Keratinocyte (primary cell): ENCODE results near the gene IKBIP. TPM values are rescaled to one million over a fixed set of nuclear protein-coding genes. Genes with fewer than 3 reads are reported as not detected.
"Not testable (repeated sequence)": the region's sequence is repeated elsewhere in the genome, so short reads cannot be mapped to it uniquely, and the experiment has no call there.

Source experiments
- DNase-seq: peaks from one replicate; pipeline ENCODE4 v3.0.0-alpha.2; 2011; ENCODE audit warnings: low read depth, missing footprints, low spot score
- FAIRE-seq: peaks from 2 replicates; lab custom pipeline; 2011; peaks lifted over from hg19 to GRCh38; lab: Jason Lieb, UNC
- H2AFZ ChIP-seq: 2 replicates; pipeline ENCODE4 v1.6.0; 2012; ENCODE audit warnings: low read length, control low read depth, inconsistent platforms; ENCODE audit not compliant: control insufficient read depth
- H3K27ac ChIP-seq: 2 replicates; pipeline ENCODE4 v1.5.1; 2011; ENCODE audit warnings: low read length; ENCODE audit not compliant: control insufficient read depth, insufficient read depth
- H3K27me3 ChIP-seq: 3 replicates; pipeline ENCODE4 v1.6.0; 2011; ENCODE audit warnings: low read length; ENCODE audit not compliant: control insufficient read depth, insufficient read depth; ENCODE audit errors: extremely low read depth
- H3K36me3 ChIP-seq, 2 experiments: 2 replicates in 1 of 2; 3 replicates in 1 of 2; pipeline ENCODE4 v1.5.1; 2011; ENCODE audit warnings: low read length in 2 of 2, mild to moderate bottlenecking in 1 of 2; ENCODE audit not compliant: control insufficient read depth in 2 of 2, insufficient read depth in 2 of 2; ENCODE audit errors: extremely low read depth in 1 of 2
- H3K4me1 ChIP-seq: 3 replicates; pipeline ENCODE4 v1.5.1; 2011; ENCODE audit warnings: low read length; ENCODE audit not compliant: control insufficient read depth, insufficient read depth; ENCODE audit errors: extremely low read depth
- H3K4me2 ChIP-seq: 3 replicates; pipeline ENCODE4 v1.6.0; 2011; ENCODE audit warnings: low read depth, low read length; ENCODE audit not compliant: control insufficient read depth, insufficient read depth; ENCODE audit errors: extremely low read depth
- H3K4me3 ChIP-seq, 3 experiments: fragments of 200-600 bp in 1 of 3; sonication (generic) in 1 of 3; 2 replicates in 2 of 3; 3 replicates in 1 of 3; pipeline ENCODE4 v1.5.1; 2011 to 2016; ENCODE audit warnings: low read length in 3 of 3, mild to moderate bottlenecking in 3 of 3, control low read depth in 2 of 3, inconsistent platforms in 1 of 3, low read depth in 1 of 3, mixed read lengths in 1 of 3, mixed run types in 1 of 3, moderate library complexity in 1 of 3; ENCODE audit not compliant: control insufficient read depth in 2 of 3, insufficient read depth in 2 of 3; ENCODE audit errors: extremely low read depth in 1 of 3
- H3K79me2 ChIP-seq: 2 replicates; pipeline ENCODE4 v1.6.0; 2012; ENCODE audit warnings: low read length; ENCODE audit not compliant: control insufficient read depth, insufficient read depth
- H3K9ac ChIP-seq: 3 replicates; pipeline ENCODE4 v1.6.0; 2011; ENCODE audit warnings: low read length; ENCODE audit not compliant: control insufficient read depth, insufficient read depth; ENCODE audit errors: extremely low read depth
- H3K9me1 ChIP-seq: 3 replicates; pipeline ENCODE4 v1.6.0; 2011; ENCODE audit warnings: low read length; ENCODE audit not compliant: control insufficient read depth, insufficient read depth; ENCODE audit errors: extremely low read depth
- H3K9me3 ChIP-seq: 2 replicates; pipeline ENCODE4 v1.5.1; 2012; ENCODE audit warnings: low read depth, low read length; ENCODE audit not compliant: control insufficient read depth
- H4K20me1 ChIP-seq: 3 replicates; pipeline ENCODE4 v1.6.0; 2011; ENCODE audit warnings: low read length; ENCODE audit not compliant: control insufficient read depth, insufficient read depth; ENCODE audit errors: extremely low read depth
- CTCF ChIP-seq, 3 experiments: IDR thresholded peaks in 1 of 3; conservative IDR thresholded peaks in 1 of 3; optimal IDR thresholded peaks in 1 of 3; 2 replicates in 2 of 3; 3 replicates in 1 of 3; pipeline versions ENCODE3 to v1.5.1; 2011; ENCODE audit warnings: low read length in 3 of 3, mild to moderate bottlenecking in 3 of 3, moderate library complexity in 2 of 3, control low read depth in 1 of 3, inconsistent platforms in 1 of 3; ENCODE audit not compliant: insufficient read depth in 2 of 3; ENCODE audit errors: extremely low read depth in 1 of 3
- EZH2 ChIP-seq: IDR thresholded peaks from one replicate; pipeline ENCODE4 v1.6.1; 2012; ENCODE audit warnings: inconsistent platforms, mild to moderate bottlenecking, low read length, moderate library complexity
- dilution Hi-C: fragments of 300-500 bp; cut with MboI; formaldehyde crosslinking; loops from one replicate; pipeline ENCODE4 v1.7.0; 2020; ENCODE audit warnings: low sequenced_read_pairs; ENCODE audit not compliant: extremely low pct_ligation_motif_present
- polyA plus RNA-seq, 5 experiments: library from polyadenylated mRNA; depleted of rRNA in 3 of 5; stranded (reverse) in 3 of 5; stranded (forward) in 1 of 5; unstranded in 1 of 5; fragments of >200 nt; gene quantifications; 1 replicate in 1 of 5; 2 replicates in 3 of 5; 3 replicates in 1 of 5; pipeline versions ENCODE4 v1.2.1 to v1.2.3, GENCODE V29; 2011 to 2012; ENCODE audit warnings: missing spikeins in 2 of 5, low read depth in 1 of 5, low replicate concordance in 1 of 5

Gene IKBIP
- polyA plus RNA-seq, 1 donor (not counting 4 experiments of a cell fraction or from before 2014, with no cell fraction given), result 33.9 TPM

GRCh38 chr12:98644433-98644711 lies 216 bp downstream of the IKBIP start:
- TF ChIP-seq CTCF (optimal IDR thresholded peaks at IDR 0.05 in 1 of 3, IDR thresholded peaks at IDR 0.05 in 1 of 3, conservative IDR thresholded peaks at IDR 0.05 in 1 of 3; ENCODE audit: extremely low read depth in 1 of 3, insufficient read depth in 2 of 3, low read length in 3 of 3) (peak; percentile 6 to 23 (median 18)), EZH2 (no peak)
- H3K4me3 ChIP-seq, result peak overlapping the region; percentile 71 to 98 (median 87)
- FAIRE-seq (no peak), DNase-seq (no peak)
- dilution Hi-C loops, result no loop called here
- no peaks in the 10 kb centered on the region for H3K27me3 ChIP-seq
- peaks cover 0 to 1% of the 10 kb centered on the region in 2 experiments for H3K36me3 ChIP-seq
- peak overlapping the region; percentile 49 for H3K4me2 ChIP-seq
- H3K4me1 ChIP-seq, result peaks cover 9% of the 10 kb centered on the region
- peak overlapping the region; percentile 89 for H3K9ac ChIP-seq
- H3K9me1 ChIP-seq, result no peaks in the 10 kb centered on the region
- H4K20me1 ChIP-seq, result no peaks in the 10 kb centered on the region
- H2AFZ ChIP-seq, result peak overlapping the region; percentile 61
- peaks cover 66% of the 10 kb centered on the region for H3K79me2 ChIP-seq
- H3K9me3 ChIP-seq, result no peaks in the 10 kb centered on the region
- H3K27ac ChIP-seq, result peak overlapping the region; percentile 90

DNA sequence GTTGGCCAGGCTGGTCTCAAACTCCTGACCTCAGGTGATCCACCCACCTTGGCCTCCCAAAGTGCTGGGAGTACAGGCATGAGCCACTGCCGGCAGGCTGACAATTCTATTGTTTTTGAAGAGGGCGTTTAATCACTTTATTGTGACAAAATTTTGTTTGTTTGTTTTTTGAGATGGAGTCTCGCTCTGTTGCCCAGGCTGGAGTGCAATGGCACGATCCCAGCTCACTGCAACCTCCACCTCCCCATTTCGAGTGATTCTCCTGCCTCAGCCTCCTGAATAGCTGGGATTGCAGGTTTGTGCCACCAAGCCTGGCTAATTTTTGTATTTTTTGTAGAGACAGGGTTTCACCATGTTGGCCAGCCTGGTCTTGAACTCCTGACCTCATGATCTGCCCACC lies 1.8 kb downstream of the IKBIP start:
- H2AFZ ChIP-seq, H3K9me3 ChIP-seq, H3K9ac ChIP-seq, H3K27me3 ChIP-seq, H4K20me1 ChIP-seq, H3K27ac ChIP-seq, H3K4me3 ChIP-seq, H3K9me1 ChIP-seq, H3K36me3 ChIP-seq, FAIRE-seq, H3K4me1 ChIP-seq, dilution Hi-C loops, DNase-seq: not testable (repeated sequence)
- H3K4me2 ChIP-seq, result peak overlapping the region; percentile 49
- peaks cover 77% of the 10 kb centered on the region for H3K79me2 ChIP-seq

- Histone ChIP-seq H3K27ac (no peak overlapping the region), H2AFZ (no peak overlapping the region), H3K9me3 (no peaks in the 10 kb centered on the region), H3K4me3 (no peak overlapping the region), H3K4me2 (no peak overlapping the region), H3K9ac (no peak overlapping the region), H3K36me3 (no peaks in the 10 kb centered on the region), H3K4me1 (peaks cover 20% of the 10 kb centered on the region), H3K27me3 (no peaks in the 10 kb centered on the region), H4K20me1 (no peaks in the 10 kb centered on the region), H3K79me2 (peaks cover 64% of the 10 kb centered on the region), H3K9me1 (no peaks in the 10 kb centered on the region)
- dilution Hi-C loops, result no loop called here
- FAIRE-seq (no peak), DNase-seq (no peak)
- TF ChIP-seq EZH2 (no peak), CTCF (optimal IDR thresholded peaks at IDR 0.05 in 1 of 3, IDR thresholded peaks at IDR 0.05 in 1 of 3, conservative IDR thresholded peaks at IDR 0.05 in 1 of 3; ENCODE audit: extremely low read depth in 1 of 3, insufficient read depth in 2 of 3, low read length in 3 of 3) (no peak)
Observed at GRCh38 chr12:98639491-98639890, 5.1 kb downstream of the IKBIP start.
